K562 (cell line): ENCODE data around the gene TMEM154. TPM values are rescaled to one million over a fixed set of nuclear protein-coding genes. Genes with fewer than 3 reads are reported as not detected.

Experiments
- CBX1 ChIP-seq: sonication (generic); IDR thresholded peaks from 2 replicates; pipeline ENCODE4 v1.6.1; 2016; ENCODE audit warnings: antibody characterized with exemption, low read depth, mild to moderate bottlenecking
- CBX3 ChIP-seq, 2 experiments: IDR thresholded peaks; 1 replicate in 1 of 2; 2 replicates in 1 of 2; pipeline ENCODE4 v1.6.1; 2012; ENCODE audit warnings: inconsistent platforms in 2 of 2, low read length in 2 of 2, borderline replicate concordance in 1 of 2, control low read depth in 1 of 2
- FOXA1 ChIP-seq: fragments of 450-650 bp; IDR thresholded peaks from 2 replicates; pipeline ENCODE4 v1.6.1; 2016; ENCODE audit warnings: mild to moderate bottlenecking, borderline replicate concordance
- HEY1 ChIP-seq: fragments of 250-450 bp; sonication (Bioruptor Pico); IDR thresholded peaks from 2 replicates; pipeline ENCODE4 v1.5.0; 2020; ENCODE audit warnings: mild to moderate bottlenecking, moderate library complexity, borderline replicate concordance
- HNRNPL ChIP-seq: fragments of 200-400 bp; formaldehyde crosslinking; IDR thresholded peaks from 2 replicates; pipeline ENCODE4 v1.6.1; 2017; ENCODE audit warnings: low read depth, mild to moderate bottlenecking, low read length
- MAZ ChIP-seq, 2 experiments: fragments of 450-650 bp in 1 of 2; sonication (generic) in 1 of 2; formaldehyde crosslinking; IDR thresholded peaks in 1 of 2; conservative IDR thresholded peaks in 1 of 2; 2 replicates each; pipeline versions ENCODE4 v1.4.0 to v1.5.0; 2020; ENCODE audit warnings: mild to moderate bottlenecking in 1 of 2, missing genetic modification reagents in 1 of 2
- POLR2B ChIP-seq: fragments of 450-650 bp; IDR thresholded peaks from 2 replicates; pipeline ENCODE4 v1.6.1; 2018; ENCODE audit warnings: low read depth; ENCODE audit not compliant: partially characterized antibody
- PPARD ChIP-seq: fragments of 250-450 bp; sonication (Bioruptor Pico); IDR thresholded peaks from 2 replicates; pipeline ENCODE4 v1.8.0; 2022; ENCODE audit warnings: inconsistent platforms, mild to moderate bottlenecking, moderate library complexity
- TCF7L2 ChIP-seq: fragments of 150-350 bp; IDR thresholded peaks from 2 replicates; pipeline ENCODE4 v1.6.1; 2016; ENCODE audit warnings: low read depth, mild to moderate bottlenecking, low read length, moderate library complexity
- ZBTB40 ChIP-seq, 2 experiments: fragments of 450-650 bp in 1 of 2; sonication (generic) in 1 of 2; formaldehyde crosslinking in 1 of 2; IDR thresholded peaks; 2 replicates each; pipeline versions ENCODE4 v1.7.1 to v1.9.0; 2016 to 2022; ENCODE audit warnings: inconsistent platforms in 1 of 2, mild to moderate bottlenecking in 1 of 2, missing genetic modification reagents in 1 of 2
- ZNF324 ChIP-seq: fragments of 250-450 bp; sonication (Bioruptor Pico); IDR thresholded peaks from 2 replicates; pipeline ENCODE4 v1.4.0; 2020; ENCODE audit warnings: mild to moderate bottlenecking
- ZNF644 ChIP-seq: fragments of 200-800 bp; sonication (Bioruptor generic); IDR thresholded peaks from 2 replicates; pipeline ENCODE4 v1.6.1; 2016; ENCODE audit warnings: low read depth, missing genetic modification characterization, missing compliant biosample characterization
- polyA plus RNA-seq, 8 experiments: library from polyadenylated mRNA; depleted of rRNA in 4 of 8; stranded (reverse) in 5 of 8; unstranded in 3 of 8; fragments of >200 nt; fragmentation: Nextera tagmentation in 2 of 8; fragmentation: Illumina TruSeq in 1 of 8; extraction: Ambion mirVana in 2 of 8; extraction: Trizol in 1 of 8; gene quantifications; 2 replicates each; pipeline versions ENCODE4 v1.2.1 to v1.2.3, GENCODE V29; 2011 to 2014; ENCODE audit warnings: inconsistent platforms in 1 of 8, missing spikeins in 1 of 8
- total RNA-seq, 7 experiments: library from RNA; depleted of rRNA in 6 of 7; stranded (reverse); fragments of >200 nt in 6 of 7; fragmentation: Illumina TruSeq in 2 of 7; extraction: Trizol in 2 of 7; gene quantifications; 2 replicates each; pipeline versions ENCODE4 v1.2.1 to v1.2.3, GENCODE V29; 2011 to 2021; ENCODE audit warnings: low replicate concordance in 1 of 7
- TF ChIP-seq, protein P1 (sequence below): IDR thresholded peaks from 2 replicates; pipeline ENCODE4 v1.6.1; 2012; ENCODE audit warnings: low read depth, low read length, improper control_type of control experiment, borderline replicate concordance

The TMEM154 gene
- total and polyA plus RNA-seq, 9 of the 15 experiments (the other 6 are each of a cell fraction or from before 2014, with no cell fraction given): 0.13 to 1.8 (median 0.58) TPM

DNA sequence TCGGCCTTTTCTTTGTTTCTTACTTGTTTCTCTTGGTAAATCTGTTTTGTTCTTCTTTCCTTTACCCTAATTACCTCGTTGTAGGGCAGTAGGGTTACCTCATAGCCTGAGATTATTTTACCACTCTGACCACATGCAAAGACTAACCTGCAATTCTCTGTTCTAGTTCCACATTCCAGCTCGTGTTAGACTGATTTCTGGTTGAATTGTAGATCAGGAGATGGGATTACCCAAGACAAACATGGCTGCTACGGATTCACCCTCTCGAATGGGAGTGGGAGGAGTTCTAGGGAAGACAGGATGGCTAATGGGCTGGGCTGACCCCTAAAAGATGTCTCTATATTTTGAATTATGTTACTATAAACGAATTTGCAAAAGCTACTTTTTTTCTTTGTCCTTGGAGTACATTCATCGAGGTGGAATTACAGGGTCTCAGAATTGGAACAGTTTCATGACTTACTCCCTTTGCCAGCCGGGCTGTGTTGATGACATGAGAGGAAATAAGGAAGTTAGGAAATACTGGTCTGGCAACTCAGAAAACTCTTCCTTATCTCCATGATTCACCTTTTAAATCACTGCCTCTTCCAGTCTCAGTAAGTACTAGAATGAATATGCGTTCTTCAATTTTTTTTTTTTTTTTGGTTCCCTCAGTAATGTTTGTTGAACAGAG, 107.2 kb downstream of the TMEM154 start (continued):
- TF ChIP-seq ZBTB40 (IDR thresholded peaks at IDR 0.05) (0 out of 2 replicates have a peak, but pooled peaks have one; percentile 35), ZBTB40 (CRISPR knock-in tag; IDR thresholded peaks at IDR 0.05) (no peak), MAZ (CRISPR knock-in tag; conservative IDR thresholded peaks at IDR 0.05 in 1 of 2, IDR thresholded peaks at IDR 0.05 in 1 of 2) (0 out of 4 replicates have a peak, but pooled peaks of 1 of the 2 experiments have one; percentile 23), CBX3 (IDR thresholded peaks at IDR 0.05; ENCODE audit: borderline replicate concordance in 1 of 2, low read length in 2 of 2) (no peak), HEY1 (no peak), PPARD (CRISPR knock-in tag) (no peak), ZNF324 (CRISPR knock-in tag) (no peak), TCF7L2 (no peak), CBX1 (no peak), ZNF644 (tag) (peak; percentile 90), POLR2B (no peak), HNRNPL (no peak), FOXA1 (no peak)
- TF ChIP-seq, protein P1, sequence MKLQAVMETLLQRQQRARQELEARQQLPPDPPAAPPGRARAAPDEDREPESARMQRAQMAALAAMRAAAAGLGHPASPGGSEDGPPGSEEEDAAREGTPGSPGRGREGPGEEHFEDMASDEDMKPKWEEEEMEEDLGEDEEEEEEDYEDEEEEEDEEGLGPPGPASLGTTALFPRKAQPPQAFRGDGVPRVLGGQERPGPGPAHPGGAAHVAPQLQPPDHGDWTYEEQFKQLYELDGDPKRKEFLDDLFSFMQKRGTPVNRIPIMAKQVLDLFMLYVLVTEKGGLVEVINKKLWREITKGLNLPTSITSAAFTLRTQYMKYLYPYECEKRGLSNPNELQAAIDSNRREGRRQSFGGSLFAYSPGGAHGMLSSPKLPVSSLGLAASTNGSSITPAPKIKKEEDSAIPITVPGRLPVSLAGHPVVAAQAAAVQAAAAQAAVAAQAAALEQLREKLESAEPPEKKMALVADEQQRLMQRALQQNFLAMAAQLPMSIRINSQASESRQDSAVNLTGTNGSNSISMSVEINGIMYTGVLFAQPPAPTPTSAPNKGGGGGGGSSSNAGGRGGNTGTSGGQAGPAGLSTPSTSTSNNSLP: 0 out of 2 replicates have a peak, but pooled peaks have one; percentile 31
